HepG2 (cell line): ENCODE results near the gene PDZD2. TPM values are rescaled to one million over a fixed set of nuclear protein-coding genes. Genes with fewer than 3 reads are reported as not detected.

Experiments
- ATAC-seq: fragments of 200-7000 bp; cut with Tn5 transposase; 3 replicates; pipeline ENCODE4 v1.9.1; 2020; ENCODE audit warnings: mild to moderate bottlenecking, moderate library complexity
- BruUV-seq: library from RNA; stranded (reverse); fragments of 400-500 nt; replicated peaks from 2 replicates; lab custom pipeline; 2021; lab: Mats Ljungman, UMichigan
- CTCF ChIA-PET: fragments of 300-600 bp; formaldehyde crosslinking; extraction: SDS; loops from one replicate; lab custom pipeline; 2021; ENCODE audit warnings: low total read pairs, inconsistent platforms, low intra/inter-chr PET ratio; lab: Yijun Ruan, JAX
- POLR2A ChIA-PET: fragments of 350-600 bp; sonication (Branson Sonifier 250); formaldehyde crosslinking; loops from one replicate; lab custom pipeline; 2020; ENCODE audit warnings: antibody characterized with exemption, inconsistent platforms; lab: Yijun Ruan, JAX
- DNase-seq: peaks from one replicate; pipeline ENCODE4 v3.0.0-alpha.2; 2015; ENCODE audit warnings: low spot score
- FAIRE-seq: peaks from 3 replicates; lab custom pipeline; 2011; peaks lifted over from hg19 to GRCh38; lab: Jason Lieb, UNC
- H2AFZ ChIP-seq: one replicate; pipeline ENCODE4 v1.6.1; 2011; ENCODE audit warnings: low read length, inconsistent platforms
- H3K27ac ChIP-seq: fragments of 300-600 bp; 3 replicates; pipeline ENCODE4 v1.8.0; 2011; ENCODE audit warnings: mixed run types, mild to moderate bottlenecking, mixed read lengths, low read length, inconsistent platforms; ENCODE audit not compliant: insufficient read depth; ENCODE audit errors: extremely low read length
- H3K27me3 ChIP-seq, 2 experiments: fragments of 200-600 bp in 1 of 2; 2 replicates in 1 of 2; 3 replicates in 1 of 2; pipeline versions ENCODE4 v1.6.0 to v1.8.0; 2011; ENCODE audit warnings: low read length in 2 of 2, mild to moderate bottlenecking in 2 of 2, moderate library complexity in 2 of 2, inconsistent platforms in 1 of 2; ENCODE audit not compliant: insufficient read depth in 2 of 2, control insufficient read depth in 1 of 2
- H3K36me3 ChIP-seq, 2 experiments: fragments of 200-600 bp in 1 of 2; replicated peaks in 1 of 2; 2 replicates in 1 of 2; 3 replicates in 1 of 2; pipeline versions ENCODE4 v1.5.1 to v1.8.0; 2011; ENCODE audit warnings: low read length in 2 of 2, inconsistent platforms in 1 of 2; ENCODE audit not compliant: insufficient read depth in 2 of 2, control insufficient read depth in 1 of 2
- H3K4me1 ChIP-seq: 2 replicates; pipeline ENCODE4 v1.5.1; 2012; ENCODE audit warnings: low read length, inconsistent platforms; ENCODE audit not compliant: insufficient read depth
- H3K4me2 ChIP-seq: 2 replicates; pipeline ENCODE4 v1.6.0; 2011; ENCODE audit warnings: low read depth, low read length, inconsistent platforms
- H3K4me3 ChIP-seq, 3 experiments: fragments of 200-600 bp in 1 of 3; sonication (generic), shearing (Covaris generic) in 1 of 3; replicated peaks in 1 of 3; 2 replicates each; pipeline ENCODE4 v1.5.1; 2011 to 2016; ENCODE audit warnings: low read length in 3 of 3, inconsistent platforms in 2 of 3, low read depth in 2 of 3, mild to moderate bottlenecking in 2 of 3, control low read depth in 1 of 3, mixed read lengths in 1 of 3; ENCODE audit not compliant: insufficient read depth in 1 of 3
- H3K79me2 ChIP-seq: one replicate; pipeline ENCODE4 v1.6.1; 2011; ENCODE audit warnings: low read length, inconsistent platforms; ENCODE audit not compliant: insufficient read depth
- H3K9ac ChIP-seq: 2 replicates; pipeline ENCODE4 v1.6.0; 2011; ENCODE audit warnings: mild to moderate bottlenecking, low read depth, low read length, inconsistent platforms; ENCODE audit not compliant: insufficient read depth
- H3K9me3 ChIP-seq: 2 replicates; pipeline ENCODE4 v1.5.1; 2012; ENCODE audit warnings: mild to moderate bottlenecking, low read length
- H4K20me1 ChIP-seq: 2 replicates; pipeline ENCODE4 v1.6.0; 2011; ENCODE audit warnings: inconsistent platforms, mild to moderate bottlenecking, low read length, moderate library complexity; ENCODE audit not compliant: insufficient read depth
- ZNF280B ChIP-seq: sonication (generic); formaldehyde crosslinking; IDR thresholded peaks from 2 replicates; pipeline ENCODE4 v1.5.0; 2020; ENCODE audit warnings: missing genetic modification reagents, mild to moderate bottlenecking, borderline replicate concordance
- ZNF646 ChIP-seq: sonication (generic); formaldehyde crosslinking; IDR thresholded peaks from 2 replicates; pipeline ENCODE4 v1.9.0; 2021; ENCODE audit warnings: mild to moderate bottlenecking, missing genetic modification reagents
- ZNF747 ChIP-seq: sonication (generic); formaldehyde crosslinking; IDR thresholded peaks from 2 replicates; pipeline ENCODE4 v1.8.1; 2023; ENCODE audit warnings: missing genetic modification reagents, mild to moderate bottlenecking, borderline replicate concordance
- WGBS: methylation state at CpG from one replicate; pipeline ENCODE4 v1.1.6; 2017; ENCODE audit warnings: low lambda C conversion rate; 5-methylcytosine and 5-hydroxymethylcytosine counted together
- in situ Hi-C: cut with HindIII; loops from 2 replicates; pipeline ENCODE4 v1.10.0; 2017; ENCODE audit warnings: low pct_unique_long_range_greater_than_20kb; ENCODE audit not compliant: extremely low pct_ligation_motif_present
- intact Hi-C: fragments of 100-400 bp; cut with micrococcal nuclease; formaldehyde crosslinking; loops from one replicate; pipeline ENCODE4 v1.10.0; 2022; ENCODE audit not compliant: unreplicated experiment
- polyA plus RNA-seq, 8 experiments: library from polyadenylated mRNA; depleted of rRNA in 3 of 8; stranded (reverse) in 7 of 8; unstranded in 1 of 8; fragments of >200 nt; fragmentation: Illumina TruSeq in 4 of 8; extraction: Trizol in 4 of 8; gene quantifications; 2 replicates each; pipeline versions ENCODE4 v1.2.1 to v1.2.3, GENCODE V29; 2011 to 2016; ENCODE audit warnings: low read depth in 4 of 8, missing spikeins in 1 of 8, mixed read lengths in 1 of 8; ENCODE audit not compliant: insufficient read depth in 1 of 8
- total RNA-seq, 5 experiments: library from RNA; depleted of rRNA; stranded (reverse); fragments of >200 nt; fragmentation: Illumina TruSeq; extraction: Trizol; gene quantifications; 2 replicates each; pipeline ENCODE4 v1.2.3, GENCODE V29; 2016; ENCODE audit warnings: low read depth in 1 of 5

The PDZD2 gene
- total and polyA plus RNA-seq, 2 of the 13 experiments (the other 11 are each of a cell fraction or from before 2014, with no cell fraction given) = 0.04 TPM; not detected in 1

GRCh38 chr5:32103521-32103920, 464.6 kb downstream of the PDZD2 start:
- Histone ChIP-seq H3K79me2 (no peaks in the 10 kb centered on the region), H3K27ac (no peak overlapping the region), H3K4me3 (no peak overlapping the region), H3K9ac (no peak overlapping the region), H3K9me3 (no peaks in the 10 kb centered on the region), H3K27me3 (no peaks in the 10 kb centered on the region), H2AFZ (no peak overlapping the region), H4K20me1 (no peaks in the 10 kb centered on the region), H3K4me1 (no peaks in the 10 kb centered on the region), H3K36me3 (peaks cover 17 to 82% of the 10 kb centered on the region in 2 experiments), H3K4me2 (no peak overlapping the region)
- DNase-seq = no peak
- FAIRE-seq = no peak
- intact Hi-C loops (no loop called here), in situ Hi-C loops (no loop called here)
- CTCF ChIA-PET = no interaction called here
- POLR2A ChIA-PET = no interaction called here
- ATAC-seq = no peak
- no TSS peak for BruUV-seq
- 98% methylated on average over 12 of the region's 12 CpGs for WGBS
- TF ChIP-seq ZNF646 (CRISPR knock-in tag) (no peak), ZNF747 (CRISPR knock-in tag) (no peak), ZNF280B (no peak)
